B cell (primary cell): ENCODE measurements around the gene ZNF691. TPM values are rescaled to one million over a fixed set of nuclear protein-coding genes. Genes with fewer than 3 reads are reported as not detected.
"Not testable (repeated sequence)": the region's sequence is repeated elsewhere in the genome, so short reads cannot be mapped to it uniquely, and the experiment has no call there.

Experiments used
- ATAC-seq: fragments of 200-7000 bp; cut with Tn5 transposase; one replicate; pipeline ENCODE4 v1.10.0; 2021; ENCODE audit warnings: low read depth, mild to moderate bottlenecking, moderate number of reproducible peaks, moderate library complexity
- CTCF ChIA-PET: fragments of 350-600 bp; sonication (Branson Sonifier 250); formaldehyde crosslinking; loops from one replicate; lab custom pipeline; 2021; ENCODE audit warnings: antibody characterized with exemption, inconsistent platforms; lab: Charles Lee
- POLR2A ChIA-PET: fragments of 350-600 bp; sonication (Branson Sonifier 250); formaldehyde crosslinking; loops from one replicate; lab custom pipeline; 2021; ENCODE audit warnings: antibody characterized with exemption; lab: Charles Lee
- DNase-seq: peaks from one replicate; pipeline ENCODE4 v3.0.0; 2013
- H2AFZ ChIP-seq: 2 replicates; pipeline ENCODE4 v1.6.1; 2012; ENCODE audit warnings: mild to moderate bottlenecking, low read depth, low read length; ENCODE audit not compliant: insufficient read depth, poor library complexity, severe bottlenecking
- H3K27ac ChIP-seq, 2 donors: 1 replicate in 1 of 2; 2 replicates in 1 of 2; pipeline ENCODE4 v1.5.1; 2012 to 2013; ENCODE audit warnings: low read length in 2 of 2, mild to moderate bottlenecking in 2 of 2, moderate library complexity in 1 of 2
- H3K27me3 ChIP-seq, 4 experiments: fragments of 200-600 bp in 1 of 4; sonication (generic) in 1 of 4; replicated peaks in 1 of 4; 1 replicate in 2 of 4; 2 replicates in 2 of 4; pipeline versions ENCODE4 v1.6.1 to v1.7.0; 2013 to 2016; ENCODE audit warnings: low read length in 3 of 4, mild to moderate bottlenecking in 2 of 4, mixed read lengths in 1 of 4, moderate library complexity in 1 of 4; ENCODE audit not compliant: insufficient read depth in 4 of 4, control insufficient read depth in 3 of 4; ENCODE audit errors: control extremely low read depth in 1 of 4
- H3K36me3 ChIP-seq, 2 experiments: replicated peaks in 1 of 2; 1 replicate in 1 of 2; 2 replicates in 1 of 2; pipeline versions ENCODE4 v1.6.1 to v1.7.1; 2013; ENCODE audit warnings: low read length in 1 of 2; ENCODE audit not compliant: insufficient read depth in 2 of 2, control insufficient read depth in 1 of 2; ENCODE audit errors: control extremely low read depth in 1 of 2, extremely low read depth in 1 of 2
- H3K4me1 ChIP-seq, 2 donors: fragments of 200-600 bp in 1 of 2; sonication (generic) in 1 of 2; 1 replicate in 1 of 2; 2 replicates in 1 of 2; pipeline versions ENCODE4 v1.5.1 to v1.6.1; 2013 to 2017; ENCODE audit warnings: low read length in 2 of 2; ENCODE audit not compliant: control insufficient read depth in 2 of 2, insufficient read depth in 2 of 2
- H3K4me2 ChIP-seq: replicated peaks from 2 replicates; pipeline ENCODE3; 2012; ENCODE audit warnings: mild to moderate bottlenecking, low read depth, low read length; ENCODE audit not compliant: poor library complexity, severe bottlenecking
- H3K4me3 ChIP-seq, 5 experiments: fragments of 200-600 bp in 1 of 5; sonication (generic) in 1 of 5; 1 replicate in 3 of 5; 2 replicates in 2 of 5; pipeline versions ENCODE4 v1.5.1 to v1.7.0; 2011 to 2016; ENCODE audit warnings: low read length in 4 of 5, mild to moderate bottlenecking in 4 of 5, low read depth in 2 of 5, control low read depth in 1 of 5, moderate library complexity in 1 of 5; ENCODE audit not compliant: insufficient read depth in 1 of 5; ENCODE audit errors: control extremely low read depth in 1 of 5, extremely low read depth in 1 of 5
- H3K79me2 ChIP-seq: fragments of 200-600 bp; sonication (generic); one replicate; pipeline ENCODE4 v1.6.0; 2016; ENCODE audit warnings: low read length; ENCODE audit not compliant: control insufficient read depth, insufficient read depth
- H3K9ac ChIP-seq: fragments of 200-600 bp; sonication (generic); 2 replicates; pipeline ENCODE4 v1.6.1; 2017; ENCODE audit warnings: mild to moderate bottlenecking, low read length, moderate library complexity
- H3K9me3 ChIP-seq, 3 donors: one replicate each; pipeline versions ENCODE4 v1.6.1 to v1.7.1; 2013; ENCODE audit warnings: low read length in 2 of 3; ENCODE audit not compliant: control insufficient read depth in 2 of 3, insufficient read depth in 1 of 3; ENCODE audit errors: control extremely low read depth in 1 of 3
- H4K20me1 ChIP-seq: 2 replicates; pipeline ENCODE4 v1.6.0; 2012; ENCODE audit warnings: mild to moderate bottlenecking, low read length; ENCODE audit not compliant: insufficient read depth, control insufficient read depth, poor library complexity, severe bottlenecking
- H3K27ac Mint-ChIP-seq: one replicate; pipeline ENCODE4 v1.8.0; 2021; ENCODE audit warnings: mixed read lengths
- H3K27me3 Mint-ChIP-seq: one replicate; pipeline ENCODE4 v1.8.0; 2021; ENCODE audit warnings: mixed read lengths
- H3K4me1 Mint-ChIP-seq: one replicate; pipeline ENCODE4 v1.8.0; 2021; ENCODE audit warnings: mixed read lengths
- H3K4me3 Mint-ChIP-seq: one replicate; pipeline ENCODE4 v1.8.0; 2021; ENCODE audit warnings: mixed read lengths
- H3K9me3 Mint-ChIP-seq: one replicate; pipeline ENCODE4 v1.8.0; 2022; ENCODE audit warnings: mixed read lengths; ENCODE audit not compliant: insufficient read depth
- EZH2 ChIP-seq: IDR thresholded peaks from 2 replicates; pipeline ENCODE4 v1.6.1; 2012; ENCODE audit warnings: borderline replicate concordance, low read depth, mild to moderate bottlenecking, moderate library complexity, low read length; ENCODE audit not compliant: insufficient read depth, poor library complexity, severe bottlenecking
- WGBS: methylation state at CpG from one replicate; pipeline ENCODE4 v1.1.5; 2013; ENCODE audit warnings: missing lambda C conversion rate; ENCODE audit not compliant: insufficient coverage; 5-methylcytosine and 5-hydroxymethylcytosine counted together
- intact Hi-C: fragments of 100-400 bp; cut with micrococcal nuclease; formaldehyde crosslinking; loops from one replicate; pipeline ENCODE4 v1.10.0; 2022
- polyA plus RNA-seq: library from polyadenylated mRNA; depleted of rRNA; stranded (reverse); fragments of >200 nt; gene quantifications from 2 replicates; pipeline ENCODE4 v1.2.3, GENCODE V29; 2012
- total RNA-seq, 2 donors: library from RNA; stranded (reverse); fragments of 120-200 nt in 1 of 2; gene quantifications; 1 replicate in 1 of 2; 2 replicates in 1 of 2; pipeline versions ENCODE4 v1.2.3 to v1.2.4, GENCODE V29; 2013 to 2022
- TF ChIP-seq, protein P1 (sequence below): fragments of 200-600 bp; IDR thresholded peaks from one replicate; pipeline ENCODE4 v1.8.0; 2022; ENCODE audit warnings: antibody characterized with exemption, mild to moderate bottlenecking

The ZNF691 gene
- total and polyA plus RNA-seq, 2 donors (not counting 1 experiment from before 2014, with no cell fraction given): 12.4 to 17.1 TPM

- POLR2A ChIA-PET: interaction anchor here (1.8 kb wide), 1 partner anchor 10 kb away, joined by 4 read pairs; the partner anchor contains the start of genes ERMAP and SVBP
- no peak for DNase-seq
- H3K4me3 Mint-ChIP-seq: no peak overlapping the region
- Histone ChIP-seq H3K79me2 (peaks cover 6% of the 10 kb centered on the region), H3K4me1 (no peaks in the 10 kb centered on the region), H3K4me3 (no peak overlapping the region), H3K4me2 (no peak overlapping the region), H3K9me3 (peaks cover 0 to 2% (median 0%) of the 10 kb centered on the region in 3 donors), H4K20me1 (no peaks in the 10 kb centered on the region), H3K36me3 (peaks cover 2 to 11% of the 10 kb centered on the region in 2 experiments), H2AFZ (no peak overlapping the region), H3K27me3 (no peaks in the 10 kb centered on the region), H3K27ac (no peak overlapping the region), H3K9ac (no peak overlapping the region)
- no peaks in the 10 kb centered on the region for H3K9me3 Mint-ChIP-seq
- TF ChIP-seq EZH2: no peak
- TF ChIP-seq, protein P1, sequence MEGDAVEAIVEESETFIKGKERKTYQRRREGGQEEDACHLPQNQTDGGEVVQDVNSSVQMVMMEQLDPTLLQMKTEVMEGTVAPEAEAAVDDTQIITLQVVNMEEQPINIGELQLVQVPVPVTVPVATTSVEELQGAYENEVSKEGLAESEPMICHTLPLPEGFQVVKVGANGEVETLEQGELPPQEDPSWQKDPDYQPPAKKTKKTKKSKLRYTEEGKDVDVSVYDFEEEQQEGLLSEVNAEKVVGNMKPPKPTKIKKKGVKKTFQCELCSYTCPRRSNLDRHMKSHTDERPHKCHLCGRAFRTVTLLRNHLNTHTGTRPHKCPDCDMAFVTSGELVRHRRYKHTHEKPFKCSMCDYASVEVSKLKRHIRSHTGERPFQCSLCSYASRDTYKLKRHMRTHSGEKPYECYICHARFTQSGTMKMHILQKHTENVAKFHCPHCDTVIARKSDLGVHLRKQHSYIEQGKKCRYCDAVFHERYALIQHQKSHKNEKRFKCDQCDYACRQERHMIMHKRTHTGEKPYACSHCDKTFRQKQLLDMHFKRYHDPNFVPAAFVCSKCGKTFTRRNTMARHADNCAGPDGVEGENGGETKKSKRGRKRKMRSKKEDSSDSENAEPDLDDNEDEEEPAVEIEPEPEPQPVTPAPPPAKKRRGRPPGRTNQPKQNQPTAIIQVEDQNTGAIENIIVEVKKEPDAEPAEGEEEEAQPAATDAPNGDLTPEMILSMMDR: no peak
- ATAC-seq: no peak
- CTCF ChIA-PET: interaction anchor here (1.0 to 1.2 kb wide), 2 partner anchors 9 to 50 kb away, joined by 3 read pairs; partner anchors contain the start of gene ERMAP
- no peaks in the 10 kb centered on the region for H3K27me3 Mint-ChIP-seq
- no peaks in the 10 kb centered on the region for H3K4me1 Mint-ChIP-seq
- intact Hi-C loops: no loop called here
- H3K27ac Mint-ChIP-seq: no peak overlapping the region
These were observed 39.3 kb upstream of the ZNF691 start for GRCh38 chr1:42807056-42807668.

DNA sequence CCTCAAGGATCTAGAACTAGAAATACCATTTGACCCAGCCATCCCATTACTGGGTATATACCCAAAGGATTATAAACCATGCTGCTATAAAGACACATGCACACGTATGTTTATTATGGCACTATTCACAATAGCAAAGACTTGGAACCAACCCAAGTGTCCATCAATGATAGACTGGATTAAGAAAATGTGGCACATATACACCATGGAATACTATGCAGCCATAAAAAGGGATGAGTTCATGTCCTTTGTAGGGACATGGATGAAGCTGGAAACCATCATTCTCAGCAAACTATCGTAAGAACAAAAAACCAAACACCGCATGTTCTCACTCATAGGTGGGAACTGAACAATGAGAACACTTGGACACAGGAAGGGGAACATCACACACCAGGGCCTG lies 31.6 kb upstream of the ZNF691 start:
- H3K4me1 Mint-ChIP-seq: peaks cover 20% of the 10 kb centered on the region
- DNase-seq, H3K9me3 ChIP-seq, H3K9me3 Mint-ChIP-seq, H3K36me3 ChIP-seq, H3K4me3 Mint-ChIP-seq, H3K27me3 Mint-ChIP-seq, H3K27ac Mint-ChIP-seq, H3K9ac ChIP-seq, H4K20me1 ChIP-seq, H2AFZ ChIP-seq, H3K4me3 ChIP-seq, H3K27me3 ChIP-seq, H3K27ac ChIP-seq, H3K4me2 ChIP-seq, POLR2A ChIA-PET, CTCF ChIA-PET, intact Hi-C loops, ATAC-seq: not testable (repeated sequence)
- Histone ChIP-seq H3K4me1 (peaks cover 13% of the 10 kb centered on the region in 2 donors), H3K79me2 (peaks cover 24% of the 10 kb centered on the region)
- WGBS: no CpG with 5 or more reads among the region's 3 CpGs
